ENCODE results near the gene KCNK1.

- no peak for TF ChIP-seq CTCF (IDR thresholded peaks at IDR 0.05)
- TF ChIP-seq POLR2A (IDR thresholded peaks at IDR 0.05): no peak
Observed at GRCh38 chr1:233635765-233636502, 22.0 kb downstream of the KCNK1 start.
